Measurements from ENCODE around the gene SEPTIN11.

- TF ChIP-seq EZH2phosphoT487 (conservative IDR thresholded peaks at IDR 0.05; ENCODE audit: low read length) (no peak), CTCF (IDR thresholded peaks at IDR 0.05; ENCODE audit: insufficient read depth, low read length, poor library complexity, severe bottlenecking) (no peak)
These were observed 33.4 kb downstream of the SEPTIN11 start for GRCh38 chr4:76982638-76983584.
